Measurements from ENCODE around the gene GNB1.
"Not testable (repeated sequence)": the region's sequence is repeated elsewhere in the genome, so short reads cannot be mapped to it uniquely, and the experiment has no call there.

Gene GNB1

GRCh38 chr1:1745651-1746565 lies 145.0 kb downstream of the GNB1 start:
- in situ Hi-C loops (cut with HindIII; ENCODE audit: low pct_unique_long_range_greater_than_20kb, low sequenced_read_pairs), result not testable (repeated sequence)
- TF ChIP-seq JUND (IDR thresholded peaks at IDR 0.05; ENCODE audit: low read depth), result peak; percentile 37; the same call in 1 of the 2 replicates
- peak in 1 of 2 experiments; percentile 83 for DNase-seq (ENCODE audit: low read depth in 1 of 2, low spot score in 1 of 2)

- in situ Hi-C loops (cut with HindIII; ENCODE audit: low pct_unique_long_range_greater_than_20kb, low sequenced_read_pairs); DNase-seq (ENCODE audit: low read depth in 1 of 2, low spot score in 1 of 2): not testable (repeated sequence)
Observed at GRCh38 chr1:1742529-1742928, 148.4 kb downstream of the GNB1 start.

- DNase-seq (ENCODE audit: low read depth in 1 of 2, low spot score in 1 of 2), result not testable (repeated sequence)
Observed at GRCh38 chr1:1741013-1741412, 149.9 kb downstream of the GNB1 start.

GRCh38 chr1:1738799-1739337 lies 152.0 kb downstream of the GNB1 start:
- DNase-seq (ENCODE audit: low read depth in 1 of 2, low spot score in 1 of 2); in situ Hi-C loops (cut with HindIII; ENCODE audit: low pct_unique_long_range_greater_than_20kb, low sequenced_read_pairs): not testable (repeated sequence)

More at GRCh38 chr1:1741013-1741412, 149.9 kb downstream of the GNB1 start:
- in situ Hi-C loops (cut with HindIII; ENCODE audit: low pct_unique_long_range_greater_than_20kb, low sequenced_read_pairs), result not testable (repeated sequence)

GRCh38 chr1:1737675-1738590 lies 153.0 kb downstream of the GNB1 start:
- DNase-seq (ENCODE audit: low read depth in 1 of 2, low spot score in 1 of 2); in situ Hi-C loops (cut with HindIII; ENCODE audit: low pct_unique_long_range_greater_than_20kb, low sequenced_read_pairs): not testable (repeated sequence)
